ENCODE measurements around the gene ETS1.
A peak's percentile ranks its signal among the peaks of the same experiment; 100 is the strongest.

ETS1 gene

DNA sequence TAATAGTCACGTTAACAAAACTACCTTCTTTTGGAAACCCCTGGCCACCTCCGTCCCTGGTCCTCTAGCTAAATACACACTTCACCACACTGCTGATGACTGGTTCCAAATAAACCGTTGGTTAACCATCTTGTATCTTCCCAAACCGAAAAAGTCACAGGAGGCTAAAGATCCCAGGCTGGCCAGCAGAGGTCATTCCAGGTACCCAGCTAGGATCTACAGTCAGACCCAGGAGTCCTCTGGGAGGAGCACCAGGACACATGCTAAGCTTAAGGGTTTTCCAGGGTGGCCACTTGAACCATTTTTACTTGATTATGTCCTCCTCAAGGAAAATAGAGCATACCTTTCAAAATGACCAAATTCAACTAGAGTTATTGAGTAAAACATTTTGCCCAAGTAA is 103.2 kb downstream of the ETS1 start:
- H3K4me3 ChIP-seq (ENCODE audit: low read depth, low read length) = no peak overlapping the region
- no peak for TF ChIP-seq CTCF (IDR thresholded peaks at IDR 0.05; ENCODE audit: borderline replicate concordance, insufficient read depth, low read depth, low read length)

DNA sequence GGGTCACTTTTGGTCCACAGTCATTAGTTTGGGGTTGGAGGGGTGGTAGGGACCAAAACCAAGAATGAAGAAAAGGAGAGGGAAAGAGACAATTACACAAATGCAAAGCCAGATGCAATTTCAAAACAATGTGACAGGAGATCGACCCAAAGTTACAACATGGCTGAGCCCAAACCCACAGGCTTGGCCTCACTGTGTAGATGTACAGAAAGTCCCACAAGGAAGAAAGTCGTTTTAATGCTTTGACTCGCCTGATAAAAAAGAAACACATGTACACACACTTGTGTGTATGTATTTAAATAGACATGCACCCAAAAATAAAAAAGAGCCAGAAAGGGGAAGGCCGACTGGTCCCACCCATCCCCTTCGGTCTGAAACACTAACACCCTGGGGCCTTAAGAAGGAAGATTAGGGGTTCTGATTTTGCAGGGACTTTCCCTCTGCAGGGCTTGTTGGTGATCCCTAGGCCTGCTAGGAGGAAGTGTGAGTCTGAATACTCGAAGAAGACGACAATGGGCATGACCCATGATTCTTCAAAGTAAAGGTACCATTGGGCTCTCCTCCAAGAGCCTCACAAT is 104.1 kb downstream of the ETS1 start:
- no peak for TF ChIP-seq CTCF (IDR thresholded peaks at IDR 0.05; ENCODE audit: borderline replicate concordance, insufficient read depth, low read depth, low read length)
- H3K4me3 ChIP-seq (ENCODE audit: low read depth, low read length) = no peak overlapping the region

- H3K4me3 ChIP-seq (ENCODE audit: low read depth, low read length) = peak overlapping the region; percentile 18
- TF ChIP-seq CTCF (IDR thresholded peaks at IDR 0.05; ENCODE audit: borderline replicate concordance, insufficient read depth, low read depth, low read length) = no peak
Measured at GRCh38 chr11:128482512-128483191, 104.7 kb downstream of the ETS1 start.

- no peak for TF ChIP-seq CTCF (IDR thresholded peaks at IDR 0.05; ENCODE audit: borderline replicate concordance, insufficient read depth, low read depth, low read length)
- H3K4me3 ChIP-seq (ENCODE audit: low read depth, low read length) = no peak overlapping the region
Measured at GRCh38 chr11:128482092-128482491, 105.3 kb downstream of the ETS1 start.

GRCh38 chr11:128481135-128481534 is 106.2 kb downstream of the ETS1 start:
- no peak overlapping the region for H3K4me3 ChIP-seq (ENCODE audit: low read depth, low read length)
- no peak for TF ChIP-seq CTCF (IDR thresholded peaks at IDR 0.05; ENCODE audit: borderline replicate concordance, insufficient read depth, low read depth, low read length)

- no peak overlapping the region for H3K4me3 ChIP-seq (ENCODE audit: low read depth, low read length)
- no peak for TF ChIP-seq CTCF (IDR thresholded peaks at IDR 0.05; ENCODE audit: borderline replicate concordance, insufficient read depth, low read depth, low read length)
Measured at GRCh38 chr11:128480665-128481064, 106.7 kb downstream of the ETS1 start.

- no peak for TF ChIP-seq CTCF (IDR thresholded peaks at IDR 0.05; ENCODE audit: borderline replicate concordance, insufficient read depth, low read depth, low read length)
- H3K4me3 ChIP-seq (ENCODE audit: low read depth, low read length) = no peak overlapping the region
Measured at GRCh38 chr11:128480066-128480465, 107.3 kb downstream of the ETS1 start.

Data from GM12875 (cell line).